GM18502 (cell line): ENCODE results near the gene PLCB1.
"Not testable (repeated sequence)": the region's sequence is repeated elsewhere in the genome, so short reads cannot be mapped to it uniquely, and the experiment has no call there.

Experiments
- ATAC-seq: cut with Tn5 transposase; IDR thresholded peaks from one replicate; pipeline ENCODE4 v1.9.1; 2021; ENCODE audit warnings: mild to moderate bottlenecking; ENCODE audit not compliant: unreplicated experiment, poor library complexity

The PLCB1 gene

DNA sequence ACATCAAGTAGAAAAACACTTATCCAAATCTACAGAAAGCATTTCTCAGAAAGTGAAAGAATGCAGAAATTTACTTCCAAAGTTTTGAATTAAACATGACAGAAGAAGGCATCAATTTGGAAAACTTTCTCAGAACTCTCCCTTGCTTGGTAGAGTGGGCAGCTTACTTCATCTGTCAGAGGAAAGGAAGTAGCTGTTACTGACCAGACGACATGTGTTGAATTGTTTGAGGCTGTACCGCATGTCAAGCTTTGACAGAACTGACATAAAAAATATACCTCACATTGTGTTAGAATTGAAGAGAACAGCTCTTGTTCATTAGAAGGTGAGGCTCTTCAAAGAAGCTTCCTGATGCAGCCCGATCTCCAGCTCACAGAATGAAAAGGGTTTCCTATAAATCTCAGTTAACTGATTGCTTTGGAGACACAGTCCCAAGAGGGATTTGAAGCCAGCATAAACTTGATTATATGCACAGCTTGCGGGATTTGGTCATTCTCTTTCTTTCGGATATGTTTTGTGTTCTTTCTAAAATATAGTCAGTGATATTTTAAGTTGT, 190.7 kb downstream of the PLCB1 start:
- ATAC-seq, result no peak

DNA sequence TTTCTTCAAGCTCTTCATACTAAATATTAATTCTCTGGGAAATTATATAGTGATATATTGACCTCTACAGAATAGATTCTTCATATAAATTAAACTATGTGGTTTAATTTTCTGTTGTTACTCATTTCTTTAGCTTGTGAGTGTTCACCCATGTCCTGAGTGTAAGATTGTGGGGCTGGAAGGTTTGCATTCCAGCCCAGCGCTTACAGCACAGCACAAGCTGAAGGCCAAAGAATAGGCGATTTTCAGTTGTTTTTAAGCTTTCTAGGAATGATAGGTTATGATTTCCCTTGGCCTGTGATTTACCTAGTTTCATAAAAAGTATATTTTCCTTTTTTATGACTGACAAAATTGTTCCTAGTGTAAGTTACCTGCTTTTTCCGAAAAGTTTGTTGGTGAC, 194.1 kb downstream of the PLCB1 start:
- no peak for ATAC-seq

DNA sequence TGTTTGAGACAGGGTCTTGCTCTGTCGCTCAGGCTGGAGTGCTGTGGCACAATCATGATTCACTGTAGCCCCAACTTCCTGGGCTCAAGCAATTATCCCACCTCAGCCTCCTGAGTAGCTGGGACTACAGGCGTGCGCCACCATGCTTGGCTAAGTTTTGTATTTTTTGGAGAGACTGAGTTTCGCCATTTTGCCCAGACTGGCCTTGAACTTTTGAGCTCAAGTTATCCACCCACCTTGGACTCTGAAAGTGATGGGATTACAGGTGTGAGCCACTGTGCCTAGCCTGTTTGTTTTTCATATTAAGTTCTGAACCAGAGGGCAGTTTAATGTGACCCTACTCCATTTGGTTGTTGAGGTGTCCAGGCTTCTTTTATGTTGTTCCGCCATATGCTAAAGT, 194.8 kb downstream of the PLCB1 start:
- no peak for ATAC-seq

DNA sequence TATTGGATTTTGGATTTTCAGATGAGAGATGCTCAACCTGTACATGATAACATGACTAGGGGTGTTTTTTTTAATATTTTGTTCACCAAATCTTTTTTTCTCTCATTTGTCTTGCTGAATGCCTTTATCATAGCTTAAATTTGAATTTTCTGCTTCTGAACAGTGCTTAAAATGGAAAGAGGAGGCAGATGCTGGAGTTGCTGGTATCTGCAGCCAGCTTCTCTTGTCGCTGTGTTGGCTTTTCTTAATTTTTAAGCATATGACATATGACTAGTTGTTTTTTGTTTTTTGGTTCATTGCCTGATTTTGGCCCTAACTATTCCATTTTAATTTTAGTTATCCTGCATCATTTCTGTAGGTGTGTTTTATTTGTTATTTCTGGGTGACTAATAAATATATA, 196.1 kb downstream of the PLCB1 start:
- no peak for ATAC-seq

DNA sequence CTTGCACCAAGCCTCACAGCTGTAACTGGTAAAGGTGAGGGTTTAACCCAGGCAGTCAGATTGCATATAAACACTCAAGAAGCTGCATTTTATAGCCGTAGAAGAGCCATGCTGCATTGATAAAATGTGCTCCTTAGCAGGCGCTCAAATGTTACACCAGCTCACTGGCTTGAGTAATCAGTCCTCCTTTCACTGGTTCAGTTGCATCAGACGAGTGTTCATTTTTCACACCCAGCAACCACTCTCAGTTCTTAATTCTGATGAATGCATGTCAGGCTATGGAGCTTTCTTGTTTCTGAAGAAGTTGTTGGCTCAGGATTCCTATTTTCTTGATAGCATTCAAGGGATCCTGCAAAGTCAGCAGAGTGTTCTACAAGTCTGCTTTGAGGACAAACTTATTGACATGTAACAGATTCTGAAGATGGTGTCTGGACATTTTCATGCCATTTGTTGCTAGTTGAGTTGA, 198.3 kb downstream of the PLCB1 start:
- no peak for ATAC-seq

DNA sequence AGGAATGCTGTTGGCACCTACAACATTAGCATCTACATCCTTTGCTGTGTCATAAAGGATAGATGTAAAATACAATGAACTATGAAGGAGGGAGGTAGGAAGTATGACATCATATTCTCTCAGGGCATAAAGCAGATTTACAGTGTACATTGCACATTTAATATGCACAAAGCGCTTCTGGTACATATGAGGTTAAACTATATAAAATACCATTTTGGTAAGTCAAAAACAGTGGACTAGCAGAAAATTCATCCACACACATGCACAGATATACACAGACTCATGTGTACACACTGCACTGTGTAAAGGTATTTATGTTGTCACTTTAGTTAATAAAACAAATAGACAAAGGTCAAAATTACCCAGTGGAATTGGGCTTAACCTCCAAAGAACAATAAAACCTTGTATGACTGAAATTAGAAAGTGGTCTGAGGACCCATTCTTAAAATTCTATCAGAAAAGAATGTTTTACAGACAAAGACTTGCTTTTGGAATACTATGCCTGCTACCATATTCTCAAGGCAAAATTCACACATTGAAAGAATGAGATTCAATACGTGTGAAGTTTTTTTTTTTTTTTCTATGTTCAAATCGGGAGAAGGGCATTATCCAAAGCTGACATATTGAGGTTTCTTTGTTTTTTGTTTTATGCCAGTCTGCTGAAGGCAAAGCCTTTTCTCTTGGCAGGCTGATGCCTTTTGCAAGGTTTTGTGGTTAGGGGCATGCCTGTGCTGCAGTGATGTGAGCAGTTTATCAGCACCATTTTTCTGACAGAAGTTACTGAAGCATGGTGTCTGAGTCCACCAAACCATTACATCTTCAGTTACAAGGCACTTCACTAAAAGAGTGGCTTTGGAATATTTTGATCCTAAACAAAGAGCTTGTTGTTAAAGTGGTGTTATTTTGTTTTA, 199.0 kb downstream of the PLCB1 start:
- no peak for ATAC-seq

DNA sequence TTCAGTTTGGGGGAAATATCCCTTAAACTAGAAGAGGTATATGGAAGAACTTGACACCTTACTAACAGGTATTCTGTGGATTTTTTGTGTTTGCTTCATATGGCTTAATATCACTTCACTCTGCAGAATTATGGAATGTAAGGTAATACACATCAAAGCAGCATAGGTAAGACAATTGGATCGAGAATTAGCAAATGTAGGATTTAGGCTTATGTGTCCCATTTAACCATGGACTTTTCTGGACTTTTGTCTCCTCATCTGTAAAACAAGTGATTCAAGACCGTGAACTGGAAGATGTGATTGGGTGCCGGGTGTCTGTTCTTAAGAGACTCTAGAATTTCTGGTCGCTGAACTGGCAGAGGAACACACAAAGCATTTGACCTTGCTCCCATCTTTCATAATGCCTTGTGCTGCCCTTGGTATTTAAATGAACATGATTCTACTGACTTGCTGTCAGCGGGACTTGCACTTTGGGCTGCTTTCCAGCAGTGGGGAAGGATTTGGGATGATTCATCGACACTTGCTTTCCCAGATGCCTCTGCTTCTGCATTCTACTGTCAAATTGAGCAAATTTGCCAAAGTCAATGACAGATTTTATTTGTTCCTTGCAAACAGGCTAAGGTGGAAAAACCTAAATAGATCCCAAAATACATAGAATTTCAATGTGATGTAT, 199.8 kb downstream of the PLCB1 start:
- ATAC-seq, result no peak

DNA sequence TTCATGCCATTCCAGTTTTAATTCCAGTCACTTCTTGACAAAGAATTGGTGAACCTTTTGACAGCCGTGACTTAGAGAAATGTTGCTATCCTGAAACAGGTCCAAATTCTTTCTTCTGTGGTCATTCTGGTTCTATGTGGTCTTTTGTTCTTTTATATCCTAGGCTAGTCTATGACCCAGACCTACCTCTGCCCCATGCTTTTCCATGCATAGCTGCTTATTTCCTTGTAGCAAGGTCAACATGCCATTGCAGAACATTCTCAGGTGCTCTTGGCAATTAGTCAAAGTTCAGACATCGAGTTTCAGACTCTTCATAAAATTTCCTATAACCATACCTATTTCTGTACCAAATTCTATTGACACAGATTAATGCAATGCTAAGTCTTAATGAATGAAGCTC, 202.6 kb downstream of the PLCB1 start:
- ATAC-seq, result no peak

DNA sequence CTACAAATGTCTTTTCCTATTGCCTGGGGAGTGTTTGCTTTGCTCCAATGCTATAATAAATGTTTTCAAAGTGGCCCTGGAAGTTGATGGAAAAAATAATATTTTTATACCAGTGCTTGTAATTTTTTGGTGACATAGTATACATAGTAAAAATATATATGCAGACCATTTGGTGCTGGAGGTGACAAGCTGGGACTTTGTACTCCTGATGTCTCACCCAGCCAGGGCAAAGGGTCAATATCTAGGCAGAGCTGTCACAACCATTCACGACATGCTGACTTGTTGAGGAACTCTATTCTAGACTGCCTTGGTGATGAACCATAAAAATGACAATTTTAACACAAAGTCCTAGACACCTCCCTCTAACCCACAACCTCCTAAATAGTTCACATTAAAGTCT, 203.0 kb downstream of the PLCB1 start:
- ATAC-seq, result no peak

DNA sequence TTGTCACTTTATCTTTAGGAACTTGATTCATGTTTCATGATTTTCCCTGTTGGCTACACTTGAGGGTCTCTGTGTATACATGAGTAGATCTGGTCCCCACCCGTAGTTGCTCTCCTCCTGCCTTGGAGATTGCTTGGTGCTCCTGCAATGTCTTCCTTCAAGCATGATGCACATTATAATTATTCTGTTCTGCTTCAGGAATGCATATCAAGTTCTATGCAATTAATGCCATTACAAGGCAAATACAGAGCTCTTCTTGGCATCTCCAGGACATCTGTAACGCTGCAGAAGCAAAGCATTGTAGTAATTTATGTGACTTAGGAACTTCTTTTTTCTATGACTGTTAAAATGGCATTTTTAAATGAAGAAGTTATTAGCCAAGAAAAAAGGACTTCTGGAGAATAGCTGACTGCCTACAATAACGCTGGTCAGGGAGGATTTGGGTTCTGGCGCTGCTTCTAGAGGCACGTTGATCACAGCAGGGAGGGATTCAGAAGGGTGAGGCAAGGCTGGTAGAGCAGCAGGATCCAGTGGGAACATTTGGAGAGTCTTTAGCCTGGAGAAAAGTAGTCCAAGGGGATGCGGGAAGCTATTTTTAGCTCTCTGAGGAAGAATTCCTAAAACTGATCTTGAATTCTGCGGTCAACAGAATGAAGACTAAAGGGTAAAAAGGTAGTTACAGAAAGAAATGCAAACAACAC, 203.6 kb downstream of the PLCB1 start:
- ATAC-seq, result no peak

DNA sequence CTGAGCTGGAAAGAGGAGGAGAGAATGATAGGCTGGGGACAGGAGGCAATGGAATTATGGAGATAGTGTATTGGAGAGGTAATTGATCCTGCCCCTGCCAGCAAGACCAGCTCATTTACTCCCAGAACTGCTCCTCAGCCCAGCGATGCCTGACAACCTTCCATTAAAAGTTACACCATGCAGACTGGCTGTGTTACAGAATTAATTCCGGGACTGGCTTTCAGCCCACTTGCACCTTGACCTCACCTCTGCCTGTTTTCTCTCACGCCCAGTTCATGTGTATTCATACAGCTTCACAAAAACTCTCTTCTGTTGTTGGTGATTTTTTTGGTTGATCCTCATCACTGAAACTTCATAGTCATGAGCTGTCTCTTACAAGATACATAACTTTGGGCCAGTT, 207.3 kb downstream of the PLCB1 start:
- no peak for ATAC-seq

DNA sequence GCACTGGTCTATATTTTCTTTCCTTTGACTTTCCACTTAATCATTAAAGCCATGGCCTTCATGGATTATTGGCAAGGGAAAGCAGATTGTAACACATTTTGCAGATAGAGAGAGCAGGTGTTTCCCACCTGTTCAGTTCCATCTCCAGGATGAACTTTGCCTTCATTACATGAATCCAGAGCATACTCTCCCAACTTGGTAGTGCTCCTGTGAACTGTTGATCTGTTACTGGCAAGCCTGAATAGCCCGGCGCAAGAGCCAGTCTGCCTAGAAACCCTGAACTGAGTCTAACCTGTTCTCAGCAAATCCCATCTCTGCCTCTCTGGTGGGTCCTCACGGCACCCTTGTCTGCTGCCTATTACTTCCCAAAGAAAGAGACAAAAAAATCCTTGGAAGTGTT, 210.3 kb downstream of the PLCB1 start:
- ATAC-seq, result no peak

DNA sequence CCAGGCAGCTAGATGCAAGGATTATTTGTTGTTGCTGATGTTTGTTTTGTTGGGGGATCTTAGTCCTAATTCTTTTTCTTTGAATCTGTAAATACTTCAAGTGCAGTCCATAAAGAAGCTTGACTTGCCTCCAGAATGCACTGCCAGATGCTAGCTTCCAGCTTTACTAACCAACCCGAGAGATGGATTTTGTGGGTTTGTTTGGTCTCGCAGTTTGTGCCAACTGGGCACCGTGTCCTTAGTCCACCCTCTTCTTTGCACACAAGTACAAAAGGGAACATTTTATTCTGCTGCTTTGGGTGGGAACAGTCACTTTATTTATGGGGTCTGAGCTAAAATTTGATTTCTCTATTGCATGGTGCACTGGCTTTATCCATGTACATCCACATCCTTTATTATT, 212.0 kb downstream of the PLCB1 start:
- ATAC-seq, result no peak

DNA sequence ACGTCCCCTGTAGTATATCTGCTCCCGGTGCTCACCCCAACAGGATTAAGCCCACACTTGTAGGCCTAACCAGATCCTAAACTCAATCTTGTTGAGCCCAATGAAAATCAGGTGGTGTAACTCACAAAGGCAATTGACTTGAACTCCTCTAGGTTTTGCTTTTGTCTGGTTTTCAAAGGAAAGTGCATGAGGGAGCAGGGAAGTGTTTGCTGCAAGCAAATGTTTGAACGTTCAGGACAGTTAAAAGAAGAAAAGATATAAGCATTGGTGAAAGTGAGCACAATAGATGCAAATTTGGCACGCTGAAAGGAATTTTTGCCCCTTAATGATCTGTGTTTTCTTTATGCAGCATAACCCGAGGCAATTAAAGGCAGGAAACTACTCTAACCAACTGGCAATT, 212.6 kb downstream of the PLCB1 start:
- no peak for ATAC-seq

DNA sequence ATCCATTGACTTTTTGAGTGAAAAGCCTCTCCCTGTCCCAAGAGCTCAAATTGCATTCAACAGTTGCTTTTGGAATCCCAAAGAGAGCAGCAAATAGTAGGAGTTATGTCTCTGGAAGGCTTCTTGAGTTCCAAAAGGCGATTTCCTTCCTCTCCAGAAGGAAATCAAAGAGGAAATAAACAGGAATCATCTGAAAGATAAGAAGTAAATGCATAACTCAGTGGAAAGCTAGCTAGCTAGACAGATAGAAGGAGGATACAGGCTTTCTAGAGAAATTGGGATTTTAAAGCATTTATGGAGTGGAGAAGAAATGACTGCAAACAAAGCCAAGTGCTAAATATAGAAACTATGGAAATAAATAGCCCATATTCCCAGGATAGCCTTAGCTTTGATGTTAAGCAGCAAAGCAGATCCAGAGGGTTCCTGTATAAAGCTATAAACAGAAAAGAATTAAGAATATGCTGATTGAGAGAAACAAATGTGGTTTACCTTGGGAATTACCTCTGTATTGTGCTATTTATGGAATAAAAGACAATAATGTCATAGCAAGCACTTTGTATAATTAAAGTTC, 214.7 kb downstream of the PLCB1 start:
- no peak for ATAC-seq

DNA sequence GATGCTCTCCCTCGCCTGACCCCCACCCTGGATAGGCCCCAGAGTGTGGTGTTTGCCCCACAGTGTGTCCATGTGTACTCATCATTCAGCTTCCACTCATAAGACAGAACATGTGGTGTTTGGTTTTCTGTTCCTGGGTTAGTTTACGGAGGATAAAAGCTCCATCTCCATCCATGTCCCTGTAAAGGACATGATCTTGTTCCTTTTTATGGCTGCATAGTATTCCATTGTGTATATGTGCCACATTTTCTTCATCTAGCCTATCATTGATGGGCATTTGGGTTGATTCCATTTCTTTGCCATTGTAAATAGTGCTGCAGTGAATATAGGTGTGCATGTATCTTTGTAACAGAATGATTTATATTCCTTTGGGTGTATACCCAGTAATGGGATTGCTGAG, 218.2 kb downstream of the PLCB1 start:
- ATAC-seq, result not testable (repeated sequence)

DNA sequence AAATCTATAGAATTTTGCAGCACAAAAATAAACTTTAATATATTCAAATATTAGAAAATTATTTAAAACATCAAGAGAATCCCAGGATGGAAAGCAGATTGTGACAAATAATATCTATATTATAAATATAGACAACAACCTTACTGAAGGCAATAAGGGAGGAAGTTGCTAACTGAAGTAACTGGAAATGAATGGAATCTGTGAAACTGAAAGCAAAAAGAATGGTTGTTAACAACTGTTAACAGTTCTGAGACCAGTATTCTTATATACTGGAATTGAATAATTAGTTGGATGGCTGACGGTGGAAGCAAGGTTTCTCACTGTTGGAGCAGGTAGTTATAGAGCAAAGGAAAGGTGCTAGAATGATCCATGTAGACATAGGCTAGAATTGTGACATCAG, 220.4 kb downstream of the PLCB1 start:
- ATAC-seq, result no peak

DNA sequence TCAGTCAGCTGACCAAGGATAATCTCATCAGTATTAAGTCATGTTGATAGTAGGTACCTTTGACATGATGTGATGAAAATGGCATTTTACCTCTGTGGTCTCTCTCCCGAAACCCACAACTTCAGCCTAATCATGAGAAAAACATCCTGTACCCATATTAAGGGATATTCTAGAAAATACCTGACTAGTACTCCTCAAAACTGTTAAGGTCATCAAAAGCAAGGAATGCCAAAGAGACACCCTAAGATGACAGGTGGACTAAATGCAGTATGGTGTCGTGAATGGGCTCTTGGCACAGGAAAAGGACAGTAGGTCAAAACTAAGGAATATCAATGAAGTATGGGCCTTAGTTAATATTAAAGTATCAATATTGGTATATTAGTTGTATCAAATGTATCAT, 221.4 kb downstream of the PLCB1 start:
- ATAC-seq, result no peak

DNA sequence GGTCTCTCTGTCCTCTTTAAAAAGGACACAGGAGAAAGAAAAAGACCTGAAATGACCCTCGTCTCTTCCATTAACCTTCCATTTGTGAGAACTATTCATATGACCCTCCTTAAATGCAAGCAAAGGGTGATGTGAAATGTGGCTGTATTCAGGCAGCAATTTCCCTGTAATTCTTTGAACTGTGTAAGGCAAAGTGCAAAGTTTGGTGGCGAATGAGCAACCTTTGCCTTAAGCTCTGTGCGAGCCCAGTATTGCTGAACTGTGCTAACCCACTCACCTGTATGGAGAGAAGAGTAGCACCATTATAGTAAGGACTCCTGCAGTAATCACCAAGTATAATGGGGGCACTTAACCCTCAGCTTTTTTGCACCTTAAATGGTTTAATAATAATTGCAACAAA, 223.4 kb downstream of the PLCB1 start:
- no peak for ATAC-seq

DNA sequence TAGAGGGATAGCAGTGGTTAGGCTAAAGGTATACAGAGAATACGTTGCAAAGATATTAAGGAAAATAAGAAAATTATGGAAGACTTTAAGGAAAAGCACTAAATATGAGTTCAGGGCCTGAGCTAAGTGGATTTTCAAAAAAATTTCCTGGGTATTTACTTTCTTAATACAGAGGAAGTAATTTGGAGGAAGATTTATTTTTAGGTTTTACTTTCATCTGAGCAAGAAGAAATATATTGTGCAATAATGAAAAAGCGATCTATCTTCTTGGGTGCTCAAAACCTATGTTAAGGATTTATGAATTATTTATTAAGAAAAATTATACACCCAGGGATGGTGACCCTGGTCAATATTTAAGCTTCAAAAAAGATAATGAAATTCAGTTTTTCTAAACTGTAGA, 224.7 kb downstream of the PLCB1 start:
- no peak for ATAC-seq

DNA sequence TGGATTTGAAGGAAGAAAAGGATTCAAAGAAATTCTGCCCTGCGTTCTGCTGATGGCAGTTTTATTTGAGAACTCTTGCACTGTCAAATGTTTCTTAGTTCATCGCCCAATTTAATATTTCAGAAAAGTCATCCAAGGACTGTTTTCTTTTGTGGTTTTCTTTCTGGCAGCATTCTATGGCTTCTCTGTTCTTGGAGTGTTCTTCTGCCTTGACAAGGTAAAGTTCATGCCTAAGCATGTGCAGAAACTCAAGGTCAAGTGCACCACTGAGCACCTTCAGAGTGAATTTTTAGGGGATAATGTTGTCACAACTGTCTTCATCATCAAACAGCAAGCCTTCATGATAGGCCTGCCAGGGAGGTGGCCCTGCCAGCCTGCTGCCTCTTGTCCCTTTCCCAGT, 225.6 kb downstream of the PLCB1 start:
- ATAC-seq, result no peak
